ENCODE results near the gene RHBDD1.

DNA sequence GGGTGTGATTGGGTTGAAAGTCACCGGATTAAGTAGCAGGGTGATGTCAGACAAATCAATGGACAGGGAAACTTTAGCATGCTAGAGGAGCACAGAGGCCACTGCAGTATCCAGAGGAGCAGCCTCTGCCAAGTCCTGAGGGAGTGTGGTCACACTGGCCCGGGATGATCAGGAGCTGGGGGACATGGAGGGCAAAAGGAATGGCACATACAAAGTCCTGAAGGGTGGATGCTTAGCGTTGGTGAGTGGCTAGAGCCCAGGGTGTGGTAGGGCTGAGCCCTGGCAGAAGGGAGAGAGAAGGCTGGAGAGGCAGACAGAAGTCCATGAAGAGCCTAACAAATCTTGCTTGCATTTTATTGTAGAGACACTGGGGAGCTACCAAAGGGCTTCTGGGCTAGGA, 58.9 kb downstream of the RHBDD1 start:
- TF ChIP-seq, protein P1, sequence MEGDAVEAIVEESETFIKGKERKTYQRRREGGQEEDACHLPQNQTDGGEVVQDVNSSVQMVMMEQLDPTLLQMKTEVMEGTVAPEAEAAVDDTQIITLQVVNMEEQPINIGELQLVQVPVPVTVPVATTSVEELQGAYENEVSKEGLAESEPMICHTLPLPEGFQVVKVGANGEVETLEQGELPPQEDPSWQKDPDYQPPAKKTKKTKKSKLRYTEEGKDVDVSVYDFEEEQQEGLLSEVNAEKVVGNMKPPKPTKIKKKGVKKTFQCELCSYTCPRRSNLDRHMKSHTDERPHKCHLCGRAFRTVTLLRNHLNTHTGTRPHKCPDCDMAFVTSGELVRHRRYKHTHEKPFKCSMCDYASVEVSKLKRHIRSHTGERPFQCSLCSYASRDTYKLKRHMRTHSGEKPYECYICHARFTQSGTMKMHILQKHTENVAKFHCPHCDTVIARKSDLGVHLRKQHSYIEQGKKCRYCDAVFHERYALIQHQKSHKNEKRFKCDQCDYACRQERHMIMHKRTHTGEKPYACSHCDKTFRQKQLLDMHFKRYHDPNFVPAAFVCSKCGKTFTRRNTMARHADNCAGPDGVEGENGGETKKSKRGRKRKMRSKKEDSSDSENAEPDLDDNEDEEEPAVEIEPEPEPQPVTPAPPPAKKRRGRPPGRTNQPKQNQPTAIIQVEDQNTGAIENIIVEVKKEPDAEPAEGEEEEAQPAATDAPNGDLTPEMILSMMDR (conservative IDR thresholded peaks at IDR 0.05; ENCODE audit: low read length): no peak
- TF ChIP-seq EZH2phosphoT487 (IDR thresholded peaks at IDR 0.05; ENCODE audit: borderline replicate concordance): no peak
